Epithelial cell of proximal tubule (primary cell): ENCODE data around the gene TEAD1. TPM values are rescaled to one million over a fixed set of nuclear protein-coding genes. Genes with fewer than 3 reads are reported as not detected.

Experiments used
- DNase-seq: peaks from one replicate; pipeline ENCODE4 v3.0.0-alpha.2; 2011; ENCODE audit warnings: low read depth
- H3K4me3 ChIP-seq: 2 replicates; pipeline ENCODE4 v1.5.1; 2011; ENCODE audit warnings: low read depth, mild to moderate bottlenecking, low read length
- total RNA-seq: library from RNA; depleted of rRNA; stranded (reverse); fragments of >200 nt; gene quantifications from 2 replicates; pipeline ENCODE4 v1.2.3, GENCODE V29; 2015
- TF ChIP-seq, protein P1 (sequence below): conservative IDR thresholded peaks from 2 replicates; pipeline ENCODE4 v1.5.1; 2012; ENCODE audit warnings: low read depth, mild to moderate bottlenecking, low read length

TEAD1 gene
- total RNA-seq, 1 donor from 2014 or later = 61.9 TPM

DNA sequence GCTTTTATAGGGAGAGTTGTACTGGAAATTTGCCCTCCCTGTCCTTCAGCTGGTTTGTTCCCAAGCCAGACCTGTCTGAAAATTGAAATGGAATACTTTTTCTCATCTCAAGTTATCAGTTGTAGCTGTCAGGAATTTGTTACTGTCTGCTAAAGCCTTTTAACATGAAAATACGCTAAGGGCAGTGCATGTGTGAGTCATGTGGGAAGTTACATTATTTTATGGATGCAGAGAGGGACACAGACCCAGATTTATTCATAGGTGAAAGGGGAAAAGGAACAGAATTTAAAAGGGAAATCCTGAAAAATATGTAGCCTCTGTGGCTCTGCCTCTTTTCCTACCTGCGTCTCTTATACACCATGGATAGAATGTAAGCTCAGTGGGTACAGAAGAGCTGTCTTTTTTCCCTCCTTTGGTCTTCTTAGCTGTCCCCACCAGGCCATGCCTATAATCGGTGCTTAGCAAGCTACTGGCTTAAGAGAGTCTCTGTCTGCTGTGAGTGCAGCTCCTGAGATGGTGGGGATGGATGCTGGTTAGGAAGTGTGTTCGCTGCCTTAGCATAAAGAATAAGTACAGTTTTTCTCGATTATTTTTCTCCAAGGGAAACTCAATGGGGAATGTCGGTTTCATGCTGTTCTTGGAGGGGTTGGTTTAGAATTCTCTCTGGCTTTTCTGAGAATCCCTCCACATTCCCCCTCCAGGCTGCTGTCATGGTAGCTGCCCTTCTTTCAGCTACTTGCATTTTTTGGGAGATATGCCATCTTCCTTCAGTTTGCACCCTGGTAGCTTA, 166.8 kb downstream of the TEAD1 start:
- TF ChIP-seq, protein P1, sequence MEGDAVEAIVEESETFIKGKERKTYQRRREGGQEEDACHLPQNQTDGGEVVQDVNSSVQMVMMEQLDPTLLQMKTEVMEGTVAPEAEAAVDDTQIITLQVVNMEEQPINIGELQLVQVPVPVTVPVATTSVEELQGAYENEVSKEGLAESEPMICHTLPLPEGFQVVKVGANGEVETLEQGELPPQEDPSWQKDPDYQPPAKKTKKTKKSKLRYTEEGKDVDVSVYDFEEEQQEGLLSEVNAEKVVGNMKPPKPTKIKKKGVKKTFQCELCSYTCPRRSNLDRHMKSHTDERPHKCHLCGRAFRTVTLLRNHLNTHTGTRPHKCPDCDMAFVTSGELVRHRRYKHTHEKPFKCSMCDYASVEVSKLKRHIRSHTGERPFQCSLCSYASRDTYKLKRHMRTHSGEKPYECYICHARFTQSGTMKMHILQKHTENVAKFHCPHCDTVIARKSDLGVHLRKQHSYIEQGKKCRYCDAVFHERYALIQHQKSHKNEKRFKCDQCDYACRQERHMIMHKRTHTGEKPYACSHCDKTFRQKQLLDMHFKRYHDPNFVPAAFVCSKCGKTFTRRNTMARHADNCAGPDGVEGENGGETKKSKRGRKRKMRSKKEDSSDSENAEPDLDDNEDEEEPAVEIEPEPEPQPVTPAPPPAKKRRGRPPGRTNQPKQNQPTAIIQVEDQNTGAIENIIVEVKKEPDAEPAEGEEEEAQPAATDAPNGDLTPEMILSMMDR = no peak
- no peak overlapping the region for H3K4me3 ChIP-seq
- DNase-seq = no peak

DNA sequence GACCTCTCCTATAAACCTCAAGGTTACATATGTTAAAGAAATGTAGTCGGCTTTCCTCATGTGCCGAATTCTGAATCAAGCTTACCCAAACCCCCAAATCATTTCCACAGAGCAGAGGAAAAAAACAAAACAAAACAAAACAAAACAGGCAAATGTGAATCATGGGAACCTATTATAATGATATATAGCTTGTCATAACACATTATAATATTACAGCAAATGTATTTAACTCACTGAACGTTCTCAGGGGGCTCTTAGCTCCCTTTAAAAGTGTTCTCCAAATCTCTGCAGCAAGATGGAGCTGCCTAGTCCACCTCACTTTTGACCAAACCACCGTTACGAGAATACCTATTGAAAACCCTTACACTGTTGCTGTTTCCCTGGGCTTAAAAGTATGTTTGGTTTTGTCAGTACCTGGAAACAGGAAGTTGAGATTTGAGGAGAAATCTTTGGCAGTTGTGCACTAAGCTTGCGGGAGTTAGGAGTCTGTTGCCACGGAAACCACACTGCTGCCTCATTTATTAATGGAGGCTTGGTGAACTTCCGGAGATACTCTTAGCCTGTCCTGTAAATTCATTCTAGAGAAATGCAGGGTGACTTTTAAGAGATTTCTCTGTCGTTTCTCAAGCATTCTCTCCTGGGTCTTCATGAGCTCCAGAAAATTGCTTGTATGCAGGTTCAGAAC, 167.9 kb downstream of the TEAD1 start:
- DNase-seq = no peak

DNA sequence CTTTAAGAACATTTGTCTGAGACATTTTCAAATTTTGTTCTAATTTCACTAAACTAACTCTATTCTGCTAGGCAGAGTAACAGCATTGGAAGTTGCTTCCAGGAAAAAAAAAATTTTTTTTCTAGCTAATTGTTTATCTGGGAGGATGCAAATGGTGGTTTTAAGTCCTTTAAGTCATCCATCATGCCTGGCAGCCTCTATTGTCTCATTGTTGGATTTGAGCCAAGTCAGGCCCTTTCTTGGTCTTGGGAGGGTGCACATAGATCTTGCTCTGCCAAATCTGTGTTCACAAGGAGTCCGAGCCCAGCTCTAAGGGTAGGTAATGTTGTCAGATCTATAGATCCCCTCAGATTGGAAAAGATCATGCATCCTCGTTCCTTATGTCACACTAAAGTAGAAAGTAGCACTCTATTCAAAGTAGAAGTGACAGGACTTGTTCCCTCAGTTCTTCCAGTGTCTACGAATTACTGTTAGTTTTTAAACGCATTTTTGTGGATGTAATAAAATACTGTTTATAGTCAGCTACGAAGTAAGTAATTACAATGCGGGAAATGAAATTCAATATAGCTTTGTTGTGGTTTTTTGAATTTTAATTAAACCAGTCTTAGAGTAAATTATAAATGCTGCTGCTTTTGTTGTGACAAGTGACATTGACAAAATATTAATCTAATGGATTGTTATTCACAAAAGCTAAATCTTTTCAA, 168.9 kb downstream of the TEAD1 start:
- TF ChIP-seq, protein P1 = no peak
- DNase-seq = no peak
- H3K4me3 ChIP-seq = no peak overlapping the region

More for the DNA sequence above, 167.9 kb downstream of the TEAD1 start:
- no peak overlapping the region for H3K4me3 ChIP-seq
- TF ChIP-seq, protein P1 = no peak

DNA sequence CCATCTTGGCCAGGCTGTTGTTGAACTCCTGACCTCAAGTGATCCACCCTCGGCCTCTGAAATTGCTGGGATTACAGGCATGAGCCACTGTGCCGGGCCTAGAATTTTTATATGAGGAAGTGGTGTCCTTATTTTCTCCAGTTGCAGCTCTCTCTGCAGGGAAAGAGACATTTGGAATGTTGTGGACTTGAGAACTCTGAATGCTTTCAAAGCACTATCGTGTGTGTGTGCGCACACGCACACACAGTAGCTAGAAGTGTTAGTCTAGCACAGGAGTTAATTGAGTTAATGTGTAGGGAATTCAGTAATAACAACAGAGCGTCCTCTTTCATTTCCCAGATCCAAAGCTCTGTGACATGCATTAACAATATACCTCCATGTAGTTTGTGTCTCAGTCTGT, 170.9 kb downstream of the TEAD1 start:
- TF ChIP-seq, protein P1 = no peak
- DNase-seq = no peak
- peak overlapping the region; percentile 18 for H3K4me3 ChIP-seq

DNA sequence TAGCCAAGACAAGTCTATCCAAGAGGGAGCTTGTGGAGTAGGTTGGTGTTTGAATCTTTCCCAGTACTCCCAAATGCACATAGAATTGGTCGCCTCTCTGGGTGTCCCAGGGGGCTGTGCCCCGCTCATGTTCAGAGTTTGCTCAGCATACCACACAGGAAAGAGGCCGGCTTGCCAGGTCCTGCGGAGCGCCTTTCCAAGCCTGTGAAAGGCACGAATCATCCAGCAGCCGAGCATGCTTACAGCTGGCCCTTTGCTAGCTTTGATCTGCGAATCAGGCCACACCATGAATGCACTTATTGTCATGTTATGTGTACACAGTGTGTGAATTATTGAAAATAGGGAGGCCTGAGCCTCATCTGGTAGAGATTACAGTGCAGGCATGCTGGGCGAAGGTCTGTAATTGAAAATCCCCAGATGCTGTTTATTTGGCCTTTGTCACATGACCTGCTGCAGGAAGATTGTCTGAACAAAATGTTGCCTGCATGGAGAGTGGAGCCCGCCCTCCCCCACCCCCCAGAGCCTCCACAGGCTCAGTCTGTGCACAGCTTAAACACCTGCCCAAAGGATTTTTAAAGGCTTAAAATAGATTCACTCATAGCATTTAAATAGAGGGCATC, 171.6 kb downstream of the TEAD1 start:
- no peak for DNase-seq
- peak overlapping the region; percentile 18 for H3K4me3 ChIP-seq
- TF ChIP-seq, protein P1 = no peak

DNA sequence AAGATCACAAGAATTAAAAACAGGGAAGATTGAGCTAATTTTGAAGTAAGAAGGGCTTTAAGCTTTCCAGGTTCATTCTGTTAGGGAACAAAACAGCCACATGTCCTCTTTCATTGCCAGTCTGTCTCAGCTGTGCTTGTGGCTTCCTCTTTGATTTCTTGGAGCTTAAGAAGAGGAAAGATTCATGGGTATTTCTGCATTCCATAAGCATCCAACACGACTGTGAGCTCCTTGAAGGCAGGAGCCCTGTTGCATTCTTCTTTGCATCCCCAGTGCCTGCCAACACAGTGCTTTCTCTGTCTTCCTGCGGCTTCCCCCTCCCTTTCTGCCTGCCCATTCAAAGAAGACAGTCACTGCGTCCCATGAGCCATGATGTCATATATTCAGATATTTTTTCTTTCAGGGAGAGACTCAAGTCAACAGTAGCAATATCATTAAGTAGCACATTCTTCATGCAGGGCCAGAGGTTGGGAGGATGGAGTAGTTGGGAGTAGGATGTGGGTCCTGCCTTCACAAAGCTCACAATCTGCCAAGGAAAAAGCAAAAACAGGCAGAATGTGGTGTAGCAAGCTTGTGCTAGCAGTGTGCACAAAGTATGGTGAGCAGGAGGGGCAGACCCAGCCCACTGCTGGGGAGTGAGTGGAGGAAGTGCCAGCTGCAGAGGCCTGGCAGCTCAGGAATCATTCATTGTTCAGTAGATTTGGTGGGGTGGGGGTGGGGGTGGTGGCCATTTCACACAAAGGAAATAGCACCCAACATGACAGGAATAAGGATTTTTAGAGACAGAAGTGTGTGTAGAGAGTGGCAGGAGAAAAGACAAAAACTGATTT, 172.8 kb downstream of the TEAD1 start:
- TF ChIP-seq, protein P1 = no peak
- no peak overlapping the region for H3K4me3 ChIP-seq
- DNase-seq = no peak
